Measurements from ENCODE around the gene PDE4B. TPM values are rescaled to one million over a fixed set of nuclear protein-coding genes. Genes with fewer than 3 reads are reported as not detected.

Gene PDE4B
- total and polyA plus RNA-seq, 9 of the 15 experiments (the other 6 are each of a cell fraction or from before 2014, with no cell fraction given) = 0.09 TPM; not detected in 8

DNA sequence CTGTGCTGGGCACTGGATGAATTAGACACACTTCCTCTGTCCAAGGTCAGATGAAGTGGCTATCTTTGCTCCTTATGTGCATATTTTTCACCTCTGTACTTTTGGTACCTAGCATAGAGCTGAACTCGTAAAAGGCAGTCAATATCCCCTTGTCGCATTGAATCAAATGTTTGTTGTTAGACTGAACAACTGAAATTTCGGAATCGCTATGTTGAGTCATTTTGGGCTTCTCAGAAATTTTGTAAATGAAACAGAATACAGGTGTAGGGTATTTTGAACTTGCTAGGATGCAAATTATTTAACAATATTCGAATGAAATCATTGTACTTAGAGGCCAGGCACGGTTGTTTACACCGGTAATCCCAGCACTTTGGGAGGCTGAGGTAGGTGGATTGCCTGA is 48.0 kb downstream of the PDE4B start (continued):
- TF ChIP-seq HDAC3 (IDR thresholded peaks at IDR 0.05; ENCODE audit: borderline replicate concordance, partially characterized antibody) = no peak

DNA sequence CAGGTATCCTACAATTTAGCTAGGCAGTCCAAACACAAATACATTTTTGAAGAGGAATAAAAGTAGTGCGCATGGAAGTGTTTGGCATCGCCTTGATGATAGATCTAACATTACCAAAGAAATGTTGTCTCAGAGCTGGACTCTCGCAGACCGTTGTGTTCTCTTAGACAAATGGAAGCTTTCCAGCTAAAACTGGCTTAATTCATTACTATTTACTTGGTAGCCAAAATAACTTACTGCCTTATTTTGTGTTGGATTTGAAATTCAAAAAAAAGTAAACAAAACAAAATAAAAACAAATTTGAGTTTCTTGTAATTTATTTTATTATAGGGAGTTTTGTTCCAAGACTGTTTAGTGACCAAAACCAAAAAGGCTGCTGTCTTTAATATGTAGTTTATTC is 51.6 kb downstream of the PDE4B start:
- POLR2A ChIA-PET = interaction anchor here (1.2 to 1.4 kb wide), 2 partner anchors 8 to 14 kb away, joined by 5 read pairs; no protein-coding TSS in a partner anchor
- H3K27ac ChIP-seq (ENCODE audit: extremely low read depth, low read depth, low read length) = no peak overlapping the region
- no peak overlapping the region for H3K4me2 ChIP-seq (ENCODE audit: insufficient read depth, low read length)
- ATAC-seq = no peak
- H2AFZ ChIP-seq (ENCODE audit: low read depth, low read length) = no peak overlapping the region
- no peak overlapping the region for H3K9ac ChIP-seq (ENCODE audit: insufficient read depth in 1 of 2, low read depth in 2 of 2, low read length in 2 of 2)
- H3K9me1 ChIP-seq (ENCODE audit: control insufficient read depth, insufficient read depth, low read length) = no peaks in the 10 kb centered on the region
- WGBS (ENCODE audit: insufficient coverage, low coverage, missing lambda C conversion rate) = 1% methylated on average over 4 of the region's 4 CpGs
- H4K20me1 ChIP-seq (replicated peaks; ENCODE audit: control insufficient read depth, insufficient read depth, low read length) = no peaks in the 10 kb centered on the region
- FAIRE-seq = no peak
- TF ChIP-seq CREBBP (IDR thresholded peaks at IDR 0.05; ENCODE audit: low read depth, low read length) (no peak), EZH2 (IDR thresholded peaks at IDR 0.05; ENCODE audit: borderline replicate concordance, low read depth, low read length) (no peak), BCOR (IDR thresholded peaks at IDR 0.05) (no peak), ZSCAN32 (CRISPR knock-in tag; IDR thresholded peaks at IDR 0.05) (no peak), GATAD2B (IDR thresholded peaks at IDR 0.05; ENCODE audit: borderline replicate concordance) (no peak), PHB (CRISPR knock-in tag; IDR thresholded peaks at IDR 0.05) (no peak), BDP1 (IDR thresholded peaks at IDR 0.05; ENCODE audit: insufficient read depth, insufficient read length) (no peak), TAF9B (IDR thresholded peaks at IDR 0.05; ENCODE audit: partially characterized antibody) (no peak), RFX1 (IDR thresholded peaks at IDR 0.05) (no peak), HNRNPUL1 (IDR thresholded peaks at IDR 0.05; ENCODE audit: low read length) (no peak)
- TF ChIP-seq, protein P1, sequence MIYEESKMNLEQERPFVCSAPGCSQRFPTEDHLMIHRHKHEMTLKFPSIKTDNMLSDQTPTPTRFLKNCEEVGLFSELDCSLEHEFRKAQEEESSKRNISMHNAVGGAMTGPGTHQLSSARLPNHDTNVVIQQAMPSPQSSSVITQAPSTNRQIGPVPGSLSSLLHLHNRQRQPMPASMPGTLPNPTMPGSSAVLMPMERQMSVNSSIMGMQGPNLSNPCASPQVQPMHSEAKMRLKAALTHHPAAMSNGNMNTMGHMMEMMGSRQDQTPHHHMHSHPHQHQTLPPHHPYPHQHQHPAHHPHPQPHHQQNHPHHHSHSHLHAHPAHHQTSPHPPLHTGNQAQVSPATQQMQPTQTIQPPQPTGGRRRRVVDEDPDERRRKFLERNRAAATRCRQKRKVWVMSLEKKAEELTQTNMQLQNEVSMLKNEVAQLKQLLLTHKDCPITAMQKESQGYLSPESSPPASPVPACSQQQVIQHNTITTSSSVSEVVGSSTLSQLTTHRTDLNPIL (CRISPR knock-in tag; IDR thresholded peaks at IDR 0.05) = no peak
- no TSS peak for BruUV-seq (replicated peaks)
- no peaks in the 10 kb centered on the region for H3K4me1 ChIP-seq (replicated peaks in 1 of 2; ENCODE audit: control insufficient read depth in 2 of 2, insufficient read depth in 2 of 2, low read length in 2 of 2)
- H3K79me2 ChIP-seq (ENCODE audit: control insufficient read depth, insufficient read depth, low read length) = no peaks in the 10 kb centered on the region
- H3K36me3 ChIP-seq (ENCODE audit: control insufficient read depth, insufficient read depth, low read length) = no peaks in the 10 kb centered on the region
- H3K9me3 ChIP-seq (replicated peaks; ENCODE audit: control insufficient read depth, insufficient read depth, low read depth, low read length) = no peaks in the 10 kb centered on the region
- no peak overlapping the region for H3K4me3 ChIP-seq
- no peaks in the 10 kb centered on the region for H3K27me3 ChIP-seq (ENCODE audit: control insufficient read depth in 2 of 2, insufficient read depth in 2 of 2, low read length in 2 of 2)
- CTCF ChIA-PET (ENCODE audit: low intra/inter-chr PET ratio) = no interaction called here
- intact Hi-C loops (cut with micrococcal nuclease) (no loop called here), in situ Hi-C loops (cut with MboI) (no loop called here)
- DNase-seq (ENCODE audit: extremely low read depth in 1 of 4, low spot score in 3 of 4) = no peak
